CD4-positive, alpha-beta T cell treated with Interleukin-15 for 1 hour (primary cell): ENCODE measurements around the gene RPS5.
"Not testable (repeated sequence)": the region's sequence is repeated elsewhere in the genome, so short reads cannot be mapped to it uniquely, and the experiment has no call there.

Experiments used
- DNase-seq: peaks from one replicate; pipeline ENCODE4 v3.0.0-alpha.2; 2020

Gene RPS5

DNA sequence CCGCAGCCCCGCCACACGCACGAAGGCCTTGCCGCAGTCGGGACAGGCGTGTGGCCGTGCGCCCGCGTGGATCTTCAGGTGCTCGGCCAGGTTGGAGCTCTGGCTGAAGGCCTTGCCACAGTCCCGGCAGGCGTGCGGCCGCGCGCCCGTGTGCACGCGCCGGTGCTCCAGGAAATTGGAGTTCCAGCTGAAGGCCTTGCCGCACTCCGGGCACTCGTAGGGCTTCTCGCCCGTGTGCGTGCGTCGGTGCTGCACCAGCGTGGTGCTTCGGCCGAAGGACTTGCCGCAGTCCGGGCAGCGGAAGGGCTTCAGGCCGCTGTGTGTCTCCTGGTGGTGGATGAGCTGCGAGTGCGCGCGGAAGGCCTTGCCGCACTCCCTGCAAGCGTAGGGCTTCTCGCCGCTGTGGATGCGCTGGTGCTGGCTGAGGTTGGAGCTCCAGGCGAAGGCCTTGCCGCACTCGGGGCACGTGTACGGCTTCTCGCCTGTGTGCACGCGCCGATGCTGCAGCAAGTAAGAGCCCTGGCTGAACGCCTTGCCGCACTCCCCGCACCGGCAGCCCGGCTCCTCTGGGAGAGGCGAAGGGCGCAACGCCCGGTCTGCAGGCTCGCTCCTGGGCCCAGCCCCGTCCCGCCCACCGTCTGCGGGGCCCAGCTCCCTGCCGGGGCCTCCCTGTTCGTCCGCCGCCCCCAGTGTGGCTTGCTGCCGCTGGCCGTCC, 30.1 kb upstream of the RPS5 start:
- DNase-seq: no peak

DNA sequence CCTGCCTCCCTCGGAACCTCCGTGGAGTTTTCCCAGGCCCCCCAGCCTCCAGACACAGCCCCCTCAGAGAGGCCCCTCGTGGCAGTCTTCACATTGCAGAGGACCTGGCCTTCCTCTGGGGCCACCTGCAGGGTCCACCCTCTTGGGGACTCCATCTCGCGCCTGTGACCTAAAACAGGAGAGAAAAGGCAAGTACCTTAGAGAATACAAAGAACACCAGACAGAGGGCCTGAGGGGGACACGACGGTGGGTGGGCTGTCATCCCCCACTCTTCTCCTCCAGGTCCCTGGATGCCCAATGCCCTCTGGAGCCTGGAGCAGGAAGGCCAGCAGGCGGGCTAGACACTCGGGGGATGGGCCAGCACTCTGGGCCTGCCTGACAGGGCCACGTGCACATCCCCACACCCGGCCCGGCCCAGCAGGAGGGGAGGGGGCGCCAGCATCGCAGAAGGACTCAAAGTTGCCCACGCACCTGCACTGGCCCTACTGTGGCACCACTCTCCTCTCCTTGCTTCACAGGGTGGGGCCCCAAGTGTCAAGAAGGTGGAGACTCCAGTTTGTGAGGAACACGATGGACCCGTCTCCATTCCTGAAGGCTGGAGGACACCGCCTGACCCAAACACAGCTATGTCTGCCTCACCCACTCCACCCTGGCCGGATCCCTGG, 29.5 kb upstream of the RPS5 start:
- no peak for DNase-seq

DNA sequence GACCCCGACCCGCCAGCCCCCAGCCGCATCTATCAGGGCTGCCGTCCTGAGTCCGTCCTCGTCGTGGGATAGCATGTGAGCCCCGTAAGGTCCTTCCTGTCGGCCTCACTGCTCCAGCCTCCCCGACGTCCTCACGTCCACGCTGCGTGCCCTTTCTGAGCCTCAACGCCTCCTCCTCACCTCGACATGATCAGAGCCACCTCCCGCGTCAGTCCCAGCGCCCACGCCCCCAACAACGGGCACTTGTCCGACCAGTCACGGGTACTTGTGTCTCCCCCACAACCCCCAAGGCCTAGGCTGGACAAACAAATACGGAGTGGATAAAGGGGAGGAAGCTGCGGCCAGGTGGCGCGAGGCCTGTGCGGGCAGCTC, 25.2 kb upstream of the RPS5 start:
- DNase-seq: peak; percentile 25

DNA sequence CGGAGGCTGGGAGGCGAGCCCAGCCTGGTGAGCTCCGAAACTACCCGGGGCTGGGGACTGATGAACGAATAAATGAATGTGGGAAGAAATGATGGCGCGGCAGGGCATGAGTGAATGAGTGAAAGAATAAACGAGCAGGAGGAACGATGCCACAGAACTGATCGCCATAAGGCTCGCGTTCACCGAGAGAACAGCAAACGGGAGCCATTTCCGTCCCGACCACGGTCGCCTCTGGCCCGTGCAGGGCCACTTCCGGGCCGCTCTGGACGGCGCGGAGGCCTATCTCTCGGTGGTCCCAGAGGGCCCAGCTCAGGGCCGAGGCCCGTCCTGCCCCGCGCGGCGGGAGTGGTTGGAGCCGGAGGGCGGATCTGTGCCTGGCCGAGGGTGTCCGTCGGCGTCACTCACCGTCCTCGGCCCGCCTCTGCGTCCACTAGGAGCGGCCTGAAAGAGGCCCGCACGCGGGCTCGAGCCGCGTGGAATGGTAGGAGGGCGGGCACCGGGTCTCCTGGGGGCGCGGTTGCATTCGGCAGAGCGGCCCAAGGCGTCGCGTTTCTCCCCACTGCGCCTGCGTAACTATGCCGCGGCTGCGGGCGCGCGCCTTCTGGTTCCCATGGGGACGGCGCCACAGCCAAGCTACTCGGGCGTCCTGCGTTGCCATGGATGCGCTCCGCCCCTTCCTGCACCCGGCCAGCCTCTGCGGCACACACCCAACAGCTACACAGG, 24.6 kb upstream of the RPS5 start, which contains the start of gene ZNF497:
Gene ZNF497, minus strand, starts transcription at position 480 of the 723 bp plus-strand sequence. CDS start 5,116 bp downstream, outside the sequence.
- DNase-seq: peak; percentile 98

DNA sequence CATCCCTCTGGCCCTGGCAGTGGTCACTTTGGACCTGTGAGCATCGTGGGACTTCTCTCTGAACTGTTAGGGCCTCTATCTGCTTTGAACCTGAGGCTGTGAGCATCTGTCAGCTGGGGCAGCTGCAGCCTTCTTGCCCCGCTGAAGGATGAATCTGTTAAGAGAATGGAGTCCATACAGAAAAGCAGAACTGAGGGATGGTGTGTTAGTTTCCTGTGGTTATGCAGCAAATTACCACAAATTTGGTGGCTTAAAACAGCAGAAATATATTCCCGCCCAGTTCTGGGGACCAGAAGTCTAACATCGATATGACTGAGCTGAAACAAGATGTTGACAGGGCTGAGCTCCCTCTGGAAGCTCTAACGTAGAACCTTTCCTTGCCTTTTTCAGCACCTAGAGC, 22.9 kb upstream of the RPS5 start:
- no peak for DNase-seq

- DNase-seq: no peak
These were observed 20.3 kb upstream of the RPS5 start for GRCh38 chr19:58366585-58367430.

DNA sequence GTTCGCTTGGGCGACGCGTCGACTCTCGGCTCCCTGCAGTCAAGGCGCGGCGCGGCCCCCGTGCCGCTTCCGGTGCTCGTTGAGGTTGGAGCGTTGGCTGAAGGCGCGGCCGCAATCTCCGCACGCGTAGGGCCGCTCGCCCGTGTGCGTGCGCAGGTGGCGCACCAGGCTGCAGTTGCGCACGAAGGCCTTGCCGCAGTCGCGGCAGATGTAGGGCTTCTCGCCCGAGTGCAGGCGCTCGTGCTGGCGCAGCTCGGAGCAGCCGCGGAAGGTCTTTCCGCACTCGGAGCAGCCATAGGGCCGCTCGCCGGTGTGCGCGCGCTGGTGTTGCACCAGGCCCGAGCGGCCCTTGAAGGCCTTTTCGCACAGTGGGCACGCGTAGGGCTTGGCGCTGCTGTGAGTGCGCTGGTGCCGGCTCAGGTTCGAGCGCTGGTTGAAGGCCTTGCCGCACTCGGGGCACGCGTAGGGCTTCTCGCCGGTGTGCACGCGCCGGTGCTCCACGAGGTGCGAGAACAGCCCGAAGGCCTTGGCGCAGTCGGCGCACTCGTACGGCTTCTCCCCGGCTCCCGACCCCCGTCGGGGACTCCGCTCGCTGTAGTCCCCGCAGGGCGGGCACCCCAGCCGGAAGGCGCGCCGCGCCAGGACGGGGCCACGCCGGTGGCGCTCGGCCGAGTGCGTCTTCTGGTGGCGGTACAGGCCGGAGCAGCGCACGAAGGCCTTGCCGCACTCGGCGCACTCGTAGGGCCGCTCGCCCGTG, 19.2 kb upstream of the RPS5 start:
- DNase-seq: no peak

DNA sequence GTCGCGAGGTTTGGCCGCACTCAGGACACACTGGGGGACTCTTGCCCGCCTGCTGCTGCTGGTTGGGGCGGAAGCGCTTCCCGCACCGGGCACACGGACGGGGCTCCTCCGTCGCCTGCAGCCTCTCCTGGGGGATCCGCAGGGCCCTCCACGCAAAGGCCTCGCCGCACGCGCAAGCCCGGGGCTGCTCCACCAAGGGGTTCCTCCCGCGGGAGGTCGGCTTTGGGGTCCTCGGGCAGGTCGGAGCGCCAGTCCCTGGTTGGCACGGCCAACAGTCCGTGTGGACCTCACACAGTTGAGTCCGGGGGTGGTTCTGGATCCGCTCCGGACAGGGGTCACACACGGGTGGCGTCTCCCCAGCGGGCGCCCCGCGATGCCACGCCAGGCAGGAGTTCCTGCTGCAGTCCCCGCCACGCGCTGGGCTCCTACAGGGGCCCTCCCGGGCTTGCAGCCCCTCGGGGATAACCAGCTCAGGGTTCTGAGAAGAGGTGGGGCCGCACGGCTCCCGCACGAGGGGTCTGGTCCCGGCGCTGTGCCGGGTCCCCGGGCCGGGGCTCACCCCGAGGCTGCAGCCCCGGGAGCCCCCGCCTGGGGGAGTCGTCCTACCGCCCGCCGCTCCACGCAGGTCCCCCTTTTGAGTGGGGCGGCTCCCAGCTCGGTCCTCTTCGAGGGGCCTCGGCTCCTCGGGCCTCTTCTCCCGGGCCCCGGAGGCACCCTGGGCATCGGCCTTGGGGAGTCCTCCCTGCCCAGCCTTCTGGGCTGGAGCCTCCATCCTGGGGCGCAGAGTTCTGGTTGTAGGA, 18.3 kb upstream of the RPS5 start:
- no peak for DNase-seq

GRCh38 chr19:58372311-58373133, 14.5 kb upstream of the RPS5 start:
- no peak for DNase-seq

DNA sequence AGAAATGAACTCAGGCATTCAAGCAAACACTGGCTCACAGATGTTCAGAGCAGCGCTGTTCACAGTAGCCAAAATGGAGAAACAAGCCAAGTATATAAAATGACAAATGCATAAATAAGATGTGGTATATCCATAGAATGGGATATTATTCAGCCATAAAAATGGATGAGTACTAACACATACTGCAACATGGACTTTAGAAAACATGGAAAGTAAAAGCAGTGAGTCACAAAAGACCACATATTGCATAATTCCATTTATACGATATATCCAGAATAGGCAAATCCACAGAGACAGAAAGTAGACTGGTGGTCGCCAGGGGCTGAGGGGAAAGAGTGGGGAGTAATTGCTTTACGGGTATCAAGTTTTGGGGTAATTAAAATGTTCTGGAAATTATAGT, 12.9 kb upstream of the RPS5 start:
- no peak for DNase-seq

- not testable (repeated sequence) for DNase-seq
These were observed 10.3 kb upstream of the RPS5 start for GRCh38 chr19:58376724-58377123.

GRCh38 chr19:58379246-58379645, 7.8 kb upstream of the RPS5 start:
- no peak for DNase-seq

- no peak for DNase-seq
These were observed 6.9 kb upstream of the RPS5 start for GRCh38 chr19:58380037-58380661.

GRCh38 chr19:58380662-58381459, 6.2 kb upstream of the RPS5 start, which contains the start of gene ZNF837:
Gene ZNF837, minus strand, starts transcription at chr19:58381030. Its CDS starts 11,698 bp downstream, at chr19:58369332.
- DNase-seq: peak; percentile 100

GRCh38 chr19:58381460-58382212, 5.4 kb upstream of the RPS5 start:
- no peak for DNase-seq

GRCh38 chr19:58382997-58383603, 4.0 kb upstream of the RPS5 start:
- DNase-seq: no peak

- DNase-seq: no peak
These were observed 1.7 kb upstream of the RPS5 start for GRCh38 chr19:58385313-58385890.
